ENCODE data around the gene ORM2.

DNA sequence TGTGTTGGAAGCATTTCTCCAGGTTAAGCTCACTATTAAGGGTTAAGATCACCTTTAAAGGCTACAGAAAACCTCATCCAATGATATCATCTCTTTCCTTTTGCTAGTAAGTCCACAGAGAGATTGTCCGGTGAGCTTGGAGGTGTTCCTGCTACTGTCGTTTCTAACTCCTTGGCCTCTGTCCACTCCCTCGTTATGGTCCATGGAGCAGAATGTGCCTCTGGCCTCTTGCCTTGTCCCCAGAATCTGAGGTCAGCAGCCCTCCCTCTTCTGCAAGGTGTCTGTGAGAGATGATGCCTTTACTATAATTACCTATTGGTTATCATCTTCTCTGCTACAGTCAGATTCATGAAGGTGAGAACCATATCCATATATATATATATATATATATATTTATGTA, 15.0 kb downstream of the ORM2 start:
- TF ChIP-seq, protein P1, sequence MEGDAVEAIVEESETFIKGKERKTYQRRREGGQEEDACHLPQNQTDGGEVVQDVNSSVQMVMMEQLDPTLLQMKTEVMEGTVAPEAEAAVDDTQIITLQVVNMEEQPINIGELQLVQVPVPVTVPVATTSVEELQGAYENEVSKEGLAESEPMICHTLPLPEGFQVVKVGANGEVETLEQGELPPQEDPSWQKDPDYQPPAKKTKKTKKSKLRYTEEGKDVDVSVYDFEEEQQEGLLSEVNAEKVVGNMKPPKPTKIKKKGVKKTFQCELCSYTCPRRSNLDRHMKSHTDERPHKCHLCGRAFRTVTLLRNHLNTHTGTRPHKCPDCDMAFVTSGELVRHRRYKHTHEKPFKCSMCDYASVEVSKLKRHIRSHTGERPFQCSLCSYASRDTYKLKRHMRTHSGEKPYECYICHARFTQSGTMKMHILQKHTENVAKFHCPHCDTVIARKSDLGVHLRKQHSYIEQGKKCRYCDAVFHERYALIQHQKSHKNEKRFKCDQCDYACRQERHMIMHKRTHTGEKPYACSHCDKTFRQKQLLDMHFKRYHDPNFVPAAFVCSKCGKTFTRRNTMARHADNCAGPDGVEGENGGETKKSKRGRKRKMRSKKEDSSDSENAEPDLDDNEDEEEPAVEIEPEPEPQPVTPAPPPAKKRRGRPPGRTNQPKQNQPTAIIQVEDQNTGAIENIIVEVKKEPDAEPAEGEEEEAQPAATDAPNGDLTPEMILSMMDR (IDR thresholded peaks at IDR 0.05), result no peak
- no peak for TF ChIP-seq POLR2A (IDR thresholded peaks at IDR 0.05)
- no peak for TF ChIP-seq EP300 (IDR thresholded peaks at IDR 0.05)

Data from tibial nerve (tissue), 4 donors.